Measurements from ENCODE around the gene ISG15.
"Not testable (repeated sequence)": the region's sequence is repeated elsewhere in the genome, so short reads cannot be mapped to it uniquely, and the experiment has no call there.

ISG15 gene

DNA sequence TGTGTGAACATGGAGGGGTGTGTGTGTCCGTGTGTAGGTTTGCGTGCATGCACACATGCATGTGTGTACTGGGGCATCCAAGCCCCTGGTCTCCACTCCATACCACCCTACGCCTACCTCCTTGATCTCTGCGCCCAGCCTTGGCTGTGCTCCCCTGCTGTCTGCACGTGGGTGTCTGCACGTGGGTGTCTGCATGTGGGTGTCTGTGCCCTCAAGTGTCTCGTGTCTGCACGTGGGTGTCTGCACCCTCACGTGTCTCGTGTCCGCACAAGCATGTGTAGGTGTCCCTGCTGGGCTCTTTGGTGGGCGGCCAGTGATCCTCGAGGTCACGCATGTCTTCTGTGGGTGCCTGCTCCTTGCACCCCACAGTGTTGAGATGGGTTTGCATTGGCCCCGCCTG is 39.7 kb downstream of the ISG15 start:
- H3K27ac ChIP-seq (ENCODE audit: low read depth, low read length), result no peak overlapping the region
- no peaks in the 10 kb centered on the region for H3K9me3 ChIP-seq (ENCODE audit: insufficient read depth, low read depth, low read length)
- no peak overlapping the region for H3K9ac ChIP-seq (ENCODE audit: low read depth, low read length)
- H3K27me3 ChIP-seq (ENCODE audit: insufficient read depth, low read length), result peaks cover 6% of the 10 kb centered on the region
- H3K4me1 ChIP-seq (ENCODE audit: insufficient read depth, low read length), result no peaks in the 10 kb centered on the region
- WGBS, result 95% methylated on average over 15 of the region's 15 CpGs
- no peak overlapping the region for H3K4me3 ChIP-seq (ENCODE audit: low read length)
- H3K36me3 ChIP-seq (ENCODE audit: insufficient read depth, low read length), result peaks cover 48% of the 10 kb centered on the region

DNA sequence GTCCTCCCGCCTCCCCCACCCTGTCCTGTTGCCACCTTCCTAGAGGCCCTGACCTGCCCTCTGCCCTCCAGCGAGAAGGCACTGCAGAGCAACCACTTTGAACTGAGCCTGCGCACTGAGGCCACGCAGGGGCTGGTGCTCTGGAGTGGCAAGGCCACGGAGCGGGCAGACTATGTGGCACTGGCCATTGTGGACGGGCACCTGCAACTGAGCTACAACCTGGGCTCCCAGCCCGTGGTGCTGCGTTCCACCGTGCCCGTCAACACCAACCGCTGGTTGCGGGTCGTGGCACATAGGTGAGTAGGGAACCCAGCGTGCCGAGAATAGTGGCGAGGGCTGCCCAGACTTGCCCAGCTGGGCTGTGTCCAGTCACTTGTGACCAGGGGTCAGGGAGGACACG is 40.4 kb downstream of the ISG15 start:
- WGBS, result 96% methylated on average over 18 of the region's 18 CpGs
- no peak overlapping the region for H3K4me3 ChIP-seq (ENCODE audit: low read length)
- no peaks in the 10 kb centered on the region for H3K4me1 ChIP-seq (ENCODE audit: insufficient read depth, low read length)
- H3K9me3 ChIP-seq (ENCODE audit: insufficient read depth, low read depth, low read length), result no peaks in the 10 kb centered on the region
- H3K36me3 ChIP-seq (ENCODE audit: insufficient read depth, low read length), result peaks cover 48% of the 10 kb centered on the region
- H3K27ac ChIP-seq (ENCODE audit: low read depth, low read length), result no peak overlapping the region
- H3K9ac ChIP-seq (ENCODE audit: low read depth, low read length), result no peak overlapping the region
- H3K27me3 ChIP-seq (ENCODE audit: insufficient read depth, low read length), result peaks cover 12% of the 10 kb centered on the region

DNA sequence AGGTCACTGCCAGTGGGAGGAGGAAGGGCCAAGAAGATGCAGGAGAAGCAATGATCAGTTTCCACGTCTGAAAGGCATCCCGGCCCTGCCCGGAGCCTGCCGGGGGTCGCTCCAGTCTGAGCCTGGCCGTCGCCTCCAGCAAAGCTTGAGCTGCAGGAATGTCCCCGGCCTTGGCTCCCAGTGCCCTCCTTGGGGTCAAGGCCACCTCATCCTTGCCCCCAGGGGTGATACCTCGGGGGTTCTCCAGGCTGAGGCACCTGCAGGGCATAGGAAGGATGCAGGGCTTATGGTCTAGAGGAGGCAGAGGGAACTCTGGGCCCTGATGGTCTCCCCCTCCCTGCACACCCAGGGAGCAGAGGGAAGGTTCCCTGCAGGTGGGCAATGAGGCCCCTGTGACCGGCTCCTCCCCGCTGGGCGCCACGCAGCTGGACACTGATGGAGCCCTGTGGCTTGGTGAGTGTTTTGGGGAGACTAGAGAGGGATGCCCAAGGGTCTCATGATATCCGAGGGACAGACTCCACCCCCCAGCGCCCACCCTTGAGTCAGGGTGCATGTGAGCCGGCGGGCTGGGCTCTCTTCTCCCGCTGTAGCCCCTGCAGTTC is 40.9 kb downstream of the ISG15 start:
- no peaks in the 10 kb centered on the region for H3K4me1 ChIP-seq (ENCODE audit: insufficient read depth, low read length)
- no peaks in the 10 kb centered on the region for H3K9me3 ChIP-seq (ENCODE audit: insufficient read depth, low read depth, low read length)
- no peak overlapping the region for H3K27ac ChIP-seq (ENCODE audit: low read depth, low read length)
- 93% methylated on average over 18 of the region's 18 CpGs for WGBS
- no peak overlapping the region for H3K9ac ChIP-seq (ENCODE audit: low read depth, low read length)
- peaks cover 17% of the 10 kb centered on the region for H3K27me3 ChIP-seq (ENCODE audit: insufficient read depth, low read length)
- H3K36me3 ChIP-seq (ENCODE audit: insufficient read depth, low read length), result peaks cover 48% of the 10 kb centered on the region
- no peak overlapping the region for H3K4me3 ChIP-seq (ENCODE audit: low read length)

DNA sequence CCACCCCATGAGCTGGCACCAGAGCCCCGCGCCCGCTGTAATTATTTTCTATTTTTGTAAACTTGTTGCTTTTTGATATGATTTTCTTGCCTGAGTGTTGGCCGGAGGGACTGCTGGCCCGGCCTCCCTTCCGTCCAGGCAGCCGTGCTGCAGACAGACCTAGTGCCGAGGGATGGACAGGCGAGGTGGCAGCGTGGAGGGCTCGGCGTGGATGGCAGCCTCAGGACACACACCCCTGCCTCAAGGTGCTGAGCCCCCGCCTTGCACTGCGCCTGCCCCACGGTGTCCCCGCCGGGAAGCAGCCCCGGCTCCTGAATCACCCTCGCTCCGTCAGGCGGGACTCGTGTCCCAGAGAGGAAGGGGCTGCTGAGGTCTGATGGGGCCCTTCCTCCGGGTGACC is 41.7 kb downstream of the ISG15 start:
- Histone ChIP-seq H3K36me3 (ENCODE audit: insufficient read depth, low read length) (peaks cover 44% of the 10 kb centered on the region), H3K4me1 (ENCODE audit: insufficient read depth, low read length) (no peaks in the 10 kb centered on the region), H3K9me3 (ENCODE audit: insufficient read depth, low read depth, low read length) (no peaks in the 10 kb centered on the region), H3K27ac (ENCODE audit: low read depth, low read length) (no peak overlapping the region), H3K27me3 (ENCODE audit: insufficient read depth, low read length) (peaks cover 22% of the 10 kb centered on the region), H3K9ac (ENCODE audit: low read depth, low read length) (no peak overlapping the region), H3K4me3 (ENCODE audit: low read length) (no peak overlapping the region)
- WGBS, result 90% methylated on average over 23 of the region's 23 CpGs

DNA sequence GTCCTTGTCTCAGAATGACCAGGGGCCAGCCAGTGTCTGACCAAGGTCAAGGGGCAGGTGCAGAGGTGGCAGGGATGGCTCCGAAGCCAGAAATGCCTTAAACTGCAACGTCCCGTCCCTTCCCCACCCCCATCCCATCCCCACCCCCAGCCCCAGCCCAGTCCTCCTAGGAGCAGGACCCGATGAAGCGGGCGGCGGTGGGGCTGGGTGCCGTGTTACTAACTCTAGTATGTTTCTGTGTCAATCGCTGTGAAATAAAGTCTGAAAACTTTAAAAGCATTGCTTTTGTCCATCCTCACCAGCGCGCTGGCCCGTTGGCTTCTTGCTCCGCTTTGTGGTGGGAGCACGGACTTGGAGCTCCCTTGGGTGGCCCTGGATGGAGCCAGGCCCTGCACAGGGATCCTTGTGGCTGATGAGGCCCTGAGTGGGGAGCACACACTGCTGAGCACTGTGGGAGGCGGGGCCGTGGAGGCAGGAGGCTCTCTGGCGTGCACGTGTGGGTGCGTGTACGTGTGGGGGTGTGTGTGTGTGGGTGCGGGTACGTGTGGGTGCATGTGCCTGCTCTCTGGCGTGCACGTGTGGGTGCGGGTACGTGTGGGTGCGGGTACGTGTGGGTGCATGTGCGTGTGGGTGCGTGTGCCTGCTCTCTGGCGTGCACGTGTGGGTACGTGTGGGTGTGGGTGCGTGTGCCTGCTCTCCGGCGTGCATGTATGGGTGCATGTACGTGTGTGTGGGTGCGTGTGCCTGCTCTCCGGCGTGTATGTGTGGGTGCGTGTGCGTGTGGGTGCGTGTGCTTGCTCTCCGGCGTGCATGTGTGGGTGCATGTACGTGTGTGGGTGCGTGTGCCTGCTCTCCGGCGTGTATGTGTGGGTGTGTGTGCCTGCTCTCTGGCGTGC is 42.8 kb downstream of the ISG15 start:
- Histone ChIP-seq H3K27me3 (ENCODE audit: insufficient read depth, low read length) (peaks cover 33% of the 10 kb centered on the region), H3K4me1 (ENCODE audit: insufficient read depth, low read length) (no peaks in the 10 kb centered on the region), H3K4me3 (ENCODE audit: low read length) (no peak overlapping the region), H3K9me3 (ENCODE audit: insufficient read depth, low read depth, low read length) (no peaks in the 10 kb centered on the region), H3K36me3 (ENCODE audit: insufficient read depth, low read length) (peaks cover 38% of the 10 kb centered on the region), H3K27ac (ENCODE audit: low read depth, low read length) (no peak overlapping the region), H3K9ac (ENCODE audit: low read depth, low read length) (no peak overlapping the region)
- 95% methylated on average over 49 of the region's 50 CpGs for WGBS

DNA sequence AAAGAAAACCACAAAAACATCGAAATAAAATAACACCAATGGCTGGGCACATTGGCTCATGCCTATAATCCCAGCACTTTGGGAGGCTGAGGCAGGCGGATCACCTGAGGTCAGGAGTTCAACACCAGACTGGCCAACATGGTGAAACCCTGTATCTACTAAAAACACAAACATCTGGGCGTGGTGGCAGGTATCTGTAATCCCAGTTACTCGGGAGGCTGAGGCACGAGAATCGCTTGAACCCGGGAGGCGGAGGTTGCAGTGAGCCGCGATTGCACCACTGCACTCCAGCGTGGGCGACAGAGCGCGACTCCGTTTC is 44.4 kb downstream of the ISG15 start:
- 86% methylated on average over 15 of the region's 15 CpGs for WGBS
- H3K36me3 ChIP-seq (ENCODE audit: insufficient read depth, low read length), result peaks cover 23% of the 10 kb centered on the region
- H3K27me3 ChIP-seq (ENCODE audit: insufficient read depth, low read length), result peaks cover 49% of the 10 kb centered on the region
- not testable (repeated sequence) for H3K4me1 ChIP-seq (ENCODE audit: insufficient read depth, low read length); H3K9ac ChIP-seq (ENCODE audit: low read depth, low read length); H3K27ac ChIP-seq (ENCODE audit: low read depth, low read length); H3K9me3 ChIP-seq (ENCODE audit: insufficient read depth, low read depth, low read length); H3K4me3 ChIP-seq (ENCODE audit: low read length)

DNA sequence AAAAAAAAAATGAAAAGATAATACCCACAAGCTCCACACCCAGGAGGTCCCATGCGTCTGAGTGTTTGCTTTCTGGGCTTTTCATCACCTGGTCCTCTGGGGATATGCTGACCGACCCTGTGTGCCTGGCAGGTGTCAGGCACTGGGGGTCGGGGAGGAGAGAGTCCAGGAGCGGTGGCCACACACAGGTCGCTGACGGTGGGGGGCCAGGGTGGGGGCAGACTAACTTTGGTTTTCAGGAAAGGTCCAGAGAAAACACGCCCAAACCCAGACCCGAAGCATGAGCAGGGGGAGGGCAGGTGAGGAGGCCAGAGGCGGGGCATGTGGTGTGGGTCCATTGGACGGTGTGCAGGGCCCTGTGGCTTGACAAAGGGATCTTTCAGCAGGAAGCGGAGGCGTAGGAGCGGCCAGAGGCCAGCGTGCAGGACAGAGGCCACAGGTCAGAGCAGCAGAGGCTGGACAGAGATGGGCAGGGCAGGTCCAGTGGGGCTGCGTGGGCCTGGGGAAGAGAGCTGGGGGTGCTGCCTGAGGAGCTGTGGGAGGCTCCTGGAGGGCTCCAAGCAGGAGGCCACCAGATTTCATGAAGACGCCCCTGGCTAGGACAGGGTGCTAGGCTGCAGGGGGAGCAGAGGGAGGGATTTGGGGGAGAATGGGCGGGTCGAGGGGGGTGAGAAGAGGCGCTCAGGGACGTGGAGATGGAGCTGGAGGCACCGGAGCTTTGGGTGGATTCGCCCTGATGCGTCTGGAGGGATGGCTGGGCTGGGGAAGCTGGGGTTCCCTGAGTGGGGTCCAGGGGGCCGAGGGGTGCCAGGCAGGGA is 45.0 kb downstream of the ISG15 start:
- H3K9ac ChIP-seq (ENCODE audit: low read depth, low read length), result no peak overlapping the region; the same call in 1 of the 2 replicates
- no peak overlapping the region for H3K27ac ChIP-seq (ENCODE audit: low read depth, low read length)
- 43% methylated on average over 24 of the region's 24 CpGs for WGBS
- no peaks in the 10 kb centered on the region for H3K4me1 ChIP-seq (ENCODE audit: insufficient read depth, low read length)
- H3K9me3 ChIP-seq (ENCODE audit: insufficient read depth, low read depth, low read length), result no peaks in the 10 kb centered on the region
- H3K4me3 ChIP-seq (ENCODE audit: low read length), result peak overlapping the region; percentile 68
- peaks cover 18% of the 10 kb centered on the region for H3K36me3 ChIP-seq (ENCODE audit: insufficient read depth, low read length)
- H3K27me3 ChIP-seq (ENCODE audit: insufficient read depth, low read length), result peaks cover 54% of the 10 kb centered on the region

DNA sequence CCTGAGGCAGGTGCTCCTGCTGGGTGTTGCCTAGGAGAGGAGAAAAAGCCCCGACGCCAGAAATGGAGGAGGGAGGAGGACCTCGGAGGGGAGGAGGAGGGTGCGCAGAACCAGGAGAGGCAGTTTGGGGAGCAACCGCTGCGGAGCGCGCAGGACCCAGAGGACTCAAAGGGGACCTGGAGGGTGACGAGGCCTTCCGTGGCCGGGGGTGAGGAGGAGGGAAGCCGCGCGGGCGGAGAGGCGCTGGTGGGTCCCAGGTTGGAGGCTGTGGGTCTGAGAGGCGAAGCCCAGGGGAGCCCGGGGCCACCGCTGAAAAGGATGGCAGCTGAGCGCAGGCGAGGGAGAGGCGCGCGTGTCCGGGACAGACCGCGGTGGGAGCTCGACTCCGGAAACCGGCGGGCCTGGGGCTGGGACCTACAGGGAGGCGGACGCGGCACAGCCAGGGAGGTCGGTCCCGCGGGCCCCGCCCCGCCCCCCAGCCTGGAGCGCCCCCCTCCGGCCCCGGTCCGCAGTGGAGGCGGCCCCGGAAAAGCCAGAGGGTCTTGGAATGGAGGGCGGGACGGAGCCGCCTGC is 45.7 kb downstream of the ISG15 start:
- WGBS, result 2% methylated on average over 48 of the region's 48 CpGs
- Histone ChIP-seq H3K36me3 (ENCODE audit: insufficient read depth, low read length) (peaks cover 14% of the 10 kb centered on the region), H3K4me1 (ENCODE audit: insufficient read depth, low read length) (no peaks in the 10 kb centered on the region), H3K27me3 (ENCODE audit: insufficient read depth, low read length) (peaks cover 62% of the 10 kb centered on the region), H3K9me3 (ENCODE audit: insufficient read depth, low read depth, low read length) (no peaks in the 10 kb centered on the region), H3K9ac (ENCODE audit: low read depth, low read length) (no peak overlapping the region; the same call in 1 of the 2 replicates), H3K4me3 (ENCODE audit: low read length) (peak overlapping the region; percentile 68), H3K27ac (ENCODE audit: low read depth, low read length) (no peak overlapping the region)

DNA sequence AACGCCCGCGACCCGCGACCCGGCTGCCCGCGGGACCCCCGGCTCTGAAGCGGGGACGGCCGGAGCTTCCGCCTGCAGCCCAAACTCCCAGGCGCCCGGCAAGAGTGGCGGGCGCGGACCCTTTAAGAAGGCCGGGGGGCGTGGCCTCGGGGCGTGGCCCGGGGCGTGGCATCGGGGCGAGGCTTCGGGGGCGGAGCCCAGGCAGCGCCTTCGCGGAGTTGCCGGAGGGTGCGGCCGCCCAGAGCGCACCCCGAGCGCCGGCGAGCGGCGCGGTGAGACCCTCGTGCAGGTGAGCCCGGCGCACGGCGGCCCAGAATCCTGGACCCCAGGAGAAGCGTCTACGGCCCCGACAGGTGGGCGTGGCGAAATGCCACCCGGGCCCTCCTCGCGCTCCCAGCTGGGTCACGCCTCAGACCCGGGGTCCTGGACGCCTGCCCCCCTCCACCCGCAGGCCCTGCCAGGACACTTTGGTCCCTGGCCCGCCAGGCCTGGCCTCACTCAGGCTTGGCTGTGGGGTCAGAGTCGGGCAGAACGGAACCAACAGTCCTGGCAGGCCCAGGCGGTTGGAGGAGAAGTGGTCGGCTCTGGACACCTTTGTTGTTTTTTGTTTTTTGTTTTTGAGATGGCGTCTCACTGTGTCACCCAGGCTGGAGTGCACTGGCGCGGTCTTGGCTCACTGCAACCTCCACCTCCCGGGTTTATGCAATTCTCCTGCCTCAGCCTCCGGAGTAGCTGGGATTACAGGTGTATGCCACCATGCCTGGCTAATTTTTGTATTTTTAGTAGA is 46.4 kb downstream of the ISG15 start:
- 3% methylated on average over 69 of the region's 69 CpGs for WGBS
- H3K9ac ChIP-seq (ENCODE audit: low read depth, low read length), result no peak overlapping the region
- no peaks in the 10 kb centered on the region for H3K4me1 ChIP-seq (ENCODE audit: insufficient read depth, low read length)
- peaks cover 67% of the 10 kb centered on the region for H3K27me3 ChIP-seq (ENCODE audit: insufficient read depth, low read length)
- peak overlapping the region; percentile 68 for H3K4me3 ChIP-seq (ENCODE audit: low read length)
- H3K36me3 ChIP-seq (ENCODE audit: insufficient read depth, low read length), result peaks cover 8% of the 10 kb centered on the region
- H3K27ac ChIP-seq (ENCODE audit: low read depth, low read length), result no peak overlapping the region
- H3K9me3 ChIP-seq (ENCODE audit: insufficient read depth, low read depth, low read length), result no peaks in the 10 kb centered on the region

DNA sequence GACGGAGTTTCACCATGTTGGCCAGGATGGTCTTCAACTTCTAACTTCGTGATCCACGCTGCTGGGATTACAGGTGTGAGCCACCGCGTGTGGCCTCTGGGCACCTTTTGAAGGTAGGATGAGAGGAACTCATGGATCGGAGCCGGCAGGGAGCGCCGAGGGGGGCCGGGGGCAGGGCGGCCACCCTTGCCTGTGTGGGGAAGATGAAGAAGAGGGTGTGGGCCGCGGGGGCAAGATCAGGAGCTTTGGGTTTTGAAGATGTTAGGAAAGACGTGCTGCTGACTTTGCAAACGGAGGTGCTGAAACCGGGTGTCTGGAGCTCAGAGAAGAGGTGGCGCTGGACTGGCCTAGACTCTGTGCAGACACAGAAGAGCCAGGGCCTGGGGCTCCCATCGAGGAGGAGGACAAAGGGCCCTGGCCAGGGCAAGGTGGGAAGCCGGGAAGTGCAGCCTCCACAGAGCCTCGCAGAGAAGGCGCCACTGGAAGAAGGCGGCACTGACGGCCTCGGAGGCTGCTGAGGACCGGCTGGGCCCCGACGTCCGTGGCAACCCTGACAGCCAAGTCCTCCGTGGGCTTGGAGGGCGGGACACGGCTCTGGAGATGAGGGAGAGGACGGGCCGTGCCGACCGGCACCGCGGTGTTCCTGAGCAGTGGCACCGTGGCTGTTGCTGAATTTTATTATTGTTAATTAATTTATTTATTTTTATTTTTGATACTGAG is 47.1 kb downstream of the ISG15 start:
- Histone ChIP-seq H3K4me3 (ENCODE audit: low read length) (peak overlapping the region; percentile 68), H3K9me3 (ENCODE audit: insufficient read depth, low read depth, low read length) (no peaks in the 10 kb centered on the region), H3K27ac (ENCODE audit: low read depth, low read length) (no peak overlapping the region), H3K4me1 (ENCODE audit: insufficient read depth, low read length) (no peaks in the 10 kb centered on the region), H3K9ac (ENCODE audit: low read depth, low read length) (no peak overlapping the region), H3K36me3 (ENCODE audit: insufficient read depth, low read length) (peaks cover 2% of the 10 kb centered on the region; the same call in 1 of the 2 replicates), H3K27me3 (ENCODE audit: insufficient read depth, low read length) (peaks cover 67% of the 10 kb centered on the region)
- WGBS, result 53% methylated on average over 37 of the region's 38 CpGs

Data from HUES64 (cell line).